HG02623 (cell line): ENCODE results near the gene OTUD5.

Source experiments
- ATAC-seq: cut with Tn5 transposase; IDR thresholded peaks from one replicate; pipeline ENCODE4 v1.9.1; 2021; ENCODE audit warnings: moderate library complexity; ENCODE audit not compliant: unreplicated experiment

OTUD5 gene

GRCh38 chrX:48972220-48973164, 15.1 kb upstream of the OTUD5 start:
- no peak for ATAC-seq

- ATAC-seq: no peak
Measured at GRCh38 chrX:48971249-48972219, 14.1 kb upstream of the OTUD5 start, which contains the start of gene KCND1. TSS of gene KCND1 (minus strand) at chrX:48971844. CDS start at chrX:48970271, 1,573 bp downstream.

DNA sequence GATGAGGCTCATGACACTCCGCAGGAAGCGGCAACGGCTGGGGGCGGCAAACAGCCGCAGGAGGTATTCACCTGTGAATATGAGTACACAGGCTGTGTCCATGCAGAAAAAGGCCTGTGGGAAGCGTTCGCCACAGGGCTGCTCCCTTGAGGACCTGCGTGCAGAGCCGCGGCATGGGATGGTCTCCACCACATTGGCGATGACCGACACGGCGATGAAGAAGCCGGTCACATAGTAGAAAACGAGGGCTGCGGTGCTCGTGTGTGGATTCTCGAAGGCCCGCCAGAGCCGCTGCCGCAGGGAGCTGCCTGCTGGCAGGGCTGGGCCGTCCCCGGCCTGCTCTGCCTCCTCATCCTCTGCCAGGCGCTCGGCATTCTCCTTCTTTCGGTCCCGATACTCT, 12.1 kb upstream of the OTUD5 start:
- no peak for ATAC-seq

DNA sequence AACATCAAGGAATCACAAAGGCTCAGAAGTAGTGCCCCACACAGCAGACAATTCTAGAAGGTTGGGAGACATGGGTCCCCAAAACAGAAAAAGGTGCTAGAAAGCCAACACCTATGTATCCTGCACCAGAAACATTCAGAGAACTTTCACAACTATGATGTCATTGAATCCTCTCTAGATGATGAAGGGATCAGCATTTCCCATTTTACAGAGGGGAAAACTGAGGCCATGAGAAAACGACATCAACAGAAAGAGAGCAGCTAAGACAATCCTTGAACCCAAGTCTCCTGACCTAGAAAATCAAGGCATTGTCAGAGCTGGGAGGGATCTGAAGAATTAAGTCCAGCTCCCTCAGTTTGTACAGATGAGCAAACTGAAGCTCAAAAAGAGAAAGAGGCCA, 11.0 kb upstream of the OTUD5 start:
- no peak for ATAC-seq

- ATAC-seq: no peak
Measured at GRCh38 chrX:48966796-48967579, 9.6 kb upstream of the OTUD5 start.

DNA sequence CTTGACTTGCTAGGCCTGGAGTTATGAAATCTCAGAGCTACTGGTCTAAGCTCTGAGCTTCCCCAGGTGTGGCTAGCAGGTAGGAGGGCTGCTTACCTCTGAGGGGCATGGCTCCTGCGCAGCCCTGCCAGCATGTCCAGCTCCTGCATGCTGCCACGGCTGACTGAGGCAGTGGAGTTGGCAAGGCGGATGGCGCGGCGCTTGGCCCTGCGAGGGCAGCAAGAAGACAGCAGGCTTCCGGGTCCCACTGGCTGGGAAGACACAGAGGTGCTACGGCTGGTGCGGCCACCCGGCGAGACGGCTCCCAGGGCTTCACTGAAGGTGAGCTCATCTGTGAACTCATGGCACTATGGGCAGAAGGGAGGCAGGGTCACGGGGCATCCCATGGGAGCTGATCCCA, 8.6 kb upstream of the OTUD5 start:
- no peak for ATAC-seq

GRCh38 chrX:48961585-48962091, 4.2 kb upstream of the OTUD5 start:
- no peak for ATAC-seq

GRCh38 chrX:48960291-48960690, 2.9 kb upstream of the OTUD5 start:
- ATAC-seq: no peak

DNA sequence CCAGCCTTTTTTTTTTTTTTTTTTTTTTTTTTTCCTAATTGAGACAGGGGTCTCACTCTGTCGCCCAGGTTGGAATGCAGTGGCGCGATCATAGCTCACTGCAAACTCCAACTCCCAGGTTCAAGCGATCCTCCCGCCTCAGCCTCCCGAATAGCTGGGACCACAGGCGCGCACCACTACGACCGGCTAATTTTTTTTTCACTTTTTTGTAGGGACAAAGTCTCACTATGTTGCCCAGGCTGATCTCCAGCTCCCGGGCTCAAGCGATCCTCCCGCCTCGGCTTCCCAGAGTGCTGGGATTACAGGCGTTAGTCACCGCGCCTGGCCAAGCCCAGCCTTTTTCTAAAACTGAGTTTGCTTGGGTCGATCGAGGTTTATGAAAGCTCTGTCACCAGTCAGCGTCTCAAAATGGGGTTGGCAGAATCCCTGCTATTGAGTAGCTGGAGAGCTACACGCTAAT, 1.3 kb upstream of the OTUD5 start:
- ATAC-seq: no peak

GRCh38 chrX:48957827-48958634, 624 bp upstream of the OTUD5 start:
- ATAC-seq: peak; percentile 76

GRCh38 chrX:48956728-48957414, 536 bp downstream of the OTUD5 start:
- no peak for ATAC-seq

- no peak for ATAC-seq
Measured at GRCh38 chrX:48948589-48948988, 8.8 kb downstream of the OTUD5 start.

DNA sequence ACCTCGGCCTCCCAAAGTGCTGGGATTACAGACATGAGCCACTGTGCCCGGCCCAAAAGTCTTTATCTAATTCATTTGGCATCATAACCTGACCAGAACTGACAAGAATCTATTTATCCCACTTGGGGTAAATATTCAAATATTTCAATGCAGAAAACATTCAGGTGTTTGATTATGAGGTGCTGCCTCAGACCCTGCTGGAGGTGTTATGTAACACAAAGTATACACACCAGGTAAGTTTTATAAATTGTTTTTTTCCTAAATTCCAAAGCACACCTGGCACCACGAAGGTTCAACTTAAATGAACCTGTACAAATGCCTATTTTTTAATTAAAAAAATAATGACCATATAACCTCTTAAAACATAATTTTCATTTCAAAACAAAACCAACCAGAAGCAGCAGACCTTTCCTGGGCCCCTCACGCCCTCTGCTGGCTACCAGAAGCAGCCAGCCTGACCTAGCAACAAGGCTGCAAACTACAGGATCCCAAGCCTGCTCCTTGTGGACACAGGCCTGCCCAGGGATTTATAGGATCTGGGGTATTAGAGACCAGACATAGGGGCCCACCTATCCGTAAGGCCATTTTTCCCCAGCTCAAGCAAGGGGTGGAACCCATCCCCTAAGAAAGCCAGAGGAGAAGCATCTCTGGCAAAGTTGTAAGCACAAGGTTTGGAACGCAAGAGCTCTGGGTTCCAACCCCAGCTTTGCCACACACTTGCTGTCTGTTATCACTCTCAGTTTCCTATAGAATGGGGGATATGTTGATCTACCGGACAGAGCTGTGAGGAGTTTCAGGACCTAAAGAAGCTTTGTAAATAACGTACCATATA, 11.7 kb downstream of the OTUD5 start:
- ATAC-seq: no peak

GRCh38 chrX:48942895-48943294, 14.5 kb downstream of the OTUD5 start:
- no peak for ATAC-seq

GRCh38 chrX:48940404-48940955, 16.9 kb downstream of the OTUD5 start:
- no peak for ATAC-seq

DNA sequence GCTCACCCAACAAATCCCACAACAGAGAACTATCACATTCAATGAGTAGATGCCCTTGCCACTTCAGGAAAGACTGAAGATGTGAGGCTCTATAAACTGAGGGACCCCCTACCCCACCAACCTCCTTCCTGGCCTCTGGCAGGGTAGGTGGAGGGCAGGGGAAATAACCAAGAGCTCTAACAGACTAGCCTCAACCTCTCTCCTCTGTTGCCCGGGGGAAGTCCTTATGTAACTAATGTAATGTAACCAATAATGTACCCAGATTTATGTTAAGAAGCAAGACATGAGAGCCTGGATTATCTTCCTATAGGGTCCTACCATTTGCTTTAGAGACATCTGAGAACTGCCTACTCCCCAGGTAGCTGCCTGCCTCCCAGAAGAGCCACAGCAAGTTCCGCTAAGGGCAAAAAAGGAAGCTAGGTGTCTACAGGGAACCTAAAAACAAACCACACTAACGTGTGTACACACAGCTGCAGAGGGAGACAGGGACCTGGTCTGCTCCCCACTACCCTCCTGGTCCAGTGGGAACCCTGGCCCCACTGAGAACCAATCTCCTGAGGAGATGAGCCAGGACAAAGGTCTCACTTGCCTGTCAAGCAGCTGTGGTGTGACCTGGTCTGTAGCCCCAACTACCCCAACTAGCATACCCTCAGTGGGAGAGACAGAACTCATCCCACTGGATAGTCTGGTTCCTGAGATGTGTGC, 17.7 kb downstream of the OTUD5 start:
- ATAC-seq: no peak

- ATAC-seq: peak; percentile 52
Measured at GRCh38 chrX:48938721-48939425, 18.5 kb downstream of the OTUD5 start.
